H9 (cell line): ENCODE measurements around the gene DACT3. TPM values are rescaled to one million over a fixed set of nuclear protein-coding genes. Genes with fewer than 3 reads are reported as not detected.

ENCODE experiments used
- DNase-seq: peaks from one replicate; pipeline ENCODE4 v3.0.0-alpha.2; 2017
- H2AFZ ChIP-seq: one replicate; pipeline ENCODE4 v1.6.1; 2013; ENCODE audit warnings: mild to moderate bottlenecking, low read length, control low read depth, moderate library complexity
- H2AK5ac ChIP-seq: 2 replicates; pipeline ENCODE4 v1.6.1; 2013; ENCODE audit warnings: low read length, control low read depth, mixed read lengths; ENCODE audit not compliant: insufficient read length
- H2BK120ac ChIP-seq: one replicate; pipeline ENCODE4 v1.6.1; 2013; ENCODE audit warnings: low read depth, mild to moderate bottlenecking, low read length, control low read depth, inconsistent platforms; ENCODE audit not compliant: poor library complexity, severe bottlenecking
- H2BK12ac ChIP-seq: 2 replicates; pipeline ENCODE4 v1.6.1; 2013; ENCODE audit warnings: low read length, control low read depth, mixed read lengths, low read depth; ENCODE audit not compliant: insufficient read length
- H2BK15ac ChIP-seq: 2 replicates; pipeline ENCODE4 v1.6.1; 2013; ENCODE audit warnings: low read depth, low read length, control low read depth
- H2BK20ac ChIP-seq: one replicate; pipeline ENCODE4 v1.6.1; 2013; ENCODE audit warnings: low read depth, mild to moderate bottlenecking, low read length, control low read depth, inconsistent platforms; ENCODE audit not compliant: poor library complexity, severe bottlenecking
- H2BK5ac ChIP-seq: 2 replicates; pipeline ENCODE4 v1.6.1; 2013; ENCODE audit warnings: low read length, control low read depth, mixed read lengths; ENCODE audit not compliant: insufficient read length
- H3K14ac ChIP-seq: 2 replicates; pipeline ENCODE4 v1.6.1; 2013; ENCODE audit warnings: low read length, control low read depth; ENCODE audit not compliant: insufficient read depth
- H3K18ac ChIP-seq: 2 replicates; pipeline ENCODE4 v1.6.1; 2013; ENCODE audit warnings: low read depth, mild to moderate bottlenecking, mixed read lengths, low read length, control low read depth; ENCODE audit not compliant: insufficient read length
- H3K23ac ChIP-seq: 2 replicates; pipeline ENCODE4 v1.6.1; 2013; ENCODE audit warnings: low read length, control low read depth, mixed read lengths, low read depth; ENCODE audit not compliant: insufficient read length
- H3K23me2 ChIP-seq: 2 replicates; pipeline ENCODE4 v1.6.1; 2013; ENCODE audit warnings: low read depth, mild to moderate bottlenecking, mixed read lengths, low read length, control low read depth; ENCODE audit not compliant: insufficient read length, poor library complexity, severe bottlenecking
- H3K27ac ChIP-seq: 2 replicates; pipeline ENCODE4 v1.5.1; 2013; ENCODE audit warnings: low read length, control low read depth, mixed read lengths, low read depth; ENCODE audit not compliant: insufficient read length
- H3K27me3 ChIP-seq: 2 replicates; pipeline ENCODE4 v1.6.1; 2013; ENCODE audit warnings: low read length, control low read depth, inconsistent platforms; ENCODE audit not compliant: insufficient read depth
- H3K4ac ChIP-seq: 2 replicates; pipeline ENCODE4 v1.6.1; 2013; ENCODE audit warnings: low read depth, mild to moderate bottlenecking, control low read depth, inconsistent platforms, low read length, moderate library complexity
- H3K4me1 ChIP-seq: 2 replicates; pipeline ENCODE4 v1.6.1; 2013; ENCODE audit warnings: low read length, control low read depth, inconsistent platforms; ENCODE audit not compliant: insufficient read depth
- H3K4me2 ChIP-seq: 2 replicates; pipeline ENCODE4 v1.6.1; 2013; ENCODE audit warnings: low read length, control low read depth, mixed read lengths; ENCODE audit not compliant: insufficient read length, insufficient read depth
- H3K56ac ChIP-seq: 2 replicates; pipeline ENCODE4 v1.6.1; 2013; ENCODE audit warnings: low read depth, mild to moderate bottlenecking, mixed read lengths, low read length, control low read depth; ENCODE audit not compliant: insufficient read length
- H3K79me1 ChIP-seq: 2 replicates; pipeline ENCODE4 v1.6.1; 2013; ENCODE audit warnings: low read depth, mild to moderate bottlenecking, moderate library complexity, low read length, control low read depth, inconsistent platforms; ENCODE audit not compliant: insufficient read depth, poor library complexity, severe bottlenecking
- H3K79me2 ChIP-seq: 2 replicates; pipeline ENCODE4 v1.6.1; 2013; ENCODE audit warnings: low read length, control low read depth, inconsistent platforms; ENCODE audit not compliant: insufficient read depth
- H3K9ac ChIP-seq: 2 replicates; pipeline ENCODE4 v1.6.1; 2013; ENCODE audit warnings: low read length, control low read depth, mixed read lengths; ENCODE audit not compliant: insufficient read length; ENCODE audit errors: extremely low read depth
- H3K9me3 ChIP-seq: one replicate; pipeline ENCODE4 v1.6.1; 2013; ENCODE audit warnings: low read depth, low read length, inconsistent platforms; ENCODE audit not compliant: control insufficient read depth
- H3T11ph ChIP-seq: one replicate; pipeline ENCODE4 v1.6.1; 2013; ENCODE audit warnings: mild to moderate bottlenecking, low read length, control low read depth, inconsistent platforms
- H4K20me1 ChIP-seq: one replicate; pipeline ENCODE4 v1.6.1; 2013; ENCODE audit not compliant: control insufficient read depth, insufficient read length, insufficient read depth
- H4K5ac ChIP-seq: 2 replicates; pipeline ENCODE4 v1.6.1; 2013; ENCODE audit warnings: low read depth, mild to moderate bottlenecking, mixed read lengths, low read length, control low read depth; ENCODE audit not compliant: insufficient read length
- H4K8ac ChIP-seq: replicated peaks from 2 replicates; pipeline ENCODE4 v1.6.1; 2013; ENCODE audit warnings: low read length, control low read depth, mixed read lengths, low read depth; ENCODE audit not compliant: insufficient read length
- H4K91ac ChIP-seq: 2 replicates; pipeline ENCODE4 v1.6.1; 2013; ENCODE audit warnings: low read depth, mild to moderate bottlenecking, moderate library complexity, mixed read lengths, low read length, control low read depth; ENCODE audit not compliant: insufficient read length
- H3K27ac Mint-ChIP-seq, 3 experiments: 2 replicates in 2 of 3; 3 replicates in 1 of 3; pipeline ENCODE4 v1.8.0; 2020 to 2021; ENCODE audit warnings: mixed read lengths in 3 of 3, mild to moderate bottlenecking in 1 of 3, moderate library complexity in 1 of 3
- H3K27me3 Mint-ChIP-seq: 2 replicates; pipeline ENCODE4 v1.8.0; 2021; ENCODE audit warnings: low read depth, mild to moderate bottlenecking, moderate library complexity, mixed read lengths
- H3K36me3 Mint-ChIP-seq, 3 experiments: 2 replicates in 2 of 3; 3 replicates in 1 of 3; pipeline ENCODE4 v1.8.0; 2020 to 2021; ENCODE audit warnings: low read depth in 3 of 3, mixed read lengths in 3 of 3; ENCODE audit not compliant: insufficient read depth in 1 of 3
- H3K4me1 Mint-ChIP-seq, 2 experiments: 2 replicates each; pipeline ENCODE4 v1.8.0; 2020; ENCODE audit warnings: mixed read lengths in 2 of 2
- H3K4me3 Mint-ChIP-seq, 2 experiments: 2 replicates in 1 of 2; 3 replicates in 1 of 2; pipeline ENCODE4 v1.8.0; 2020 to 2021; ENCODE audit warnings: mild to moderate bottlenecking in 2 of 2, mixed read lengths in 2 of 2, moderate library complexity in 1 of 2
- H3K9me3 Mint-ChIP-seq, 2 experiments: 2 replicates in 1 of 2; 3 replicates in 1 of 2; pipeline ENCODE4 v1.8.0; 2020; ENCODE audit warnings: mild to moderate bottlenecking in 2 of 2, mixed read lengths in 2 of 2, moderate library complexity in 1 of 2
- whole genome bisulfite sequencing: extraction: QIAGEN DNeasy Blood & Tissue Kit; methylation state at CpG from one replicate; pipeline ENCODE4 v1.1.7; 2013; ENCODE audit warnings: missing lambda C conversion rate, low lambda C conversion rate, mixed read lengths; ENCODE audit not compliant: insufficient read length; ENCODE audit errors: extremely low coverage; 5-methylcytosine and 5-hydroxymethylcytosine counted together
- total RNA-seq: library from RNA; stranded (reverse); gene quantifications from 2 replicates; pipeline ENCODE4 v1.2.1, GENCODE V29; 2021
- TF ChIP-seq, protein P1 (sequence below): fragments of 200-600 bp; sonication (generic); conservative IDR thresholded peaks from 3 replicates; pipeline ENCODE4 v1.8.0; 2021; ENCODE audit warnings: antibody characterized with exemption, mild to moderate bottlenecking

Gene DACT3
- total RNA-seq, 1 experiment from 2014 or later, result 0.87 TPM

DNA sequence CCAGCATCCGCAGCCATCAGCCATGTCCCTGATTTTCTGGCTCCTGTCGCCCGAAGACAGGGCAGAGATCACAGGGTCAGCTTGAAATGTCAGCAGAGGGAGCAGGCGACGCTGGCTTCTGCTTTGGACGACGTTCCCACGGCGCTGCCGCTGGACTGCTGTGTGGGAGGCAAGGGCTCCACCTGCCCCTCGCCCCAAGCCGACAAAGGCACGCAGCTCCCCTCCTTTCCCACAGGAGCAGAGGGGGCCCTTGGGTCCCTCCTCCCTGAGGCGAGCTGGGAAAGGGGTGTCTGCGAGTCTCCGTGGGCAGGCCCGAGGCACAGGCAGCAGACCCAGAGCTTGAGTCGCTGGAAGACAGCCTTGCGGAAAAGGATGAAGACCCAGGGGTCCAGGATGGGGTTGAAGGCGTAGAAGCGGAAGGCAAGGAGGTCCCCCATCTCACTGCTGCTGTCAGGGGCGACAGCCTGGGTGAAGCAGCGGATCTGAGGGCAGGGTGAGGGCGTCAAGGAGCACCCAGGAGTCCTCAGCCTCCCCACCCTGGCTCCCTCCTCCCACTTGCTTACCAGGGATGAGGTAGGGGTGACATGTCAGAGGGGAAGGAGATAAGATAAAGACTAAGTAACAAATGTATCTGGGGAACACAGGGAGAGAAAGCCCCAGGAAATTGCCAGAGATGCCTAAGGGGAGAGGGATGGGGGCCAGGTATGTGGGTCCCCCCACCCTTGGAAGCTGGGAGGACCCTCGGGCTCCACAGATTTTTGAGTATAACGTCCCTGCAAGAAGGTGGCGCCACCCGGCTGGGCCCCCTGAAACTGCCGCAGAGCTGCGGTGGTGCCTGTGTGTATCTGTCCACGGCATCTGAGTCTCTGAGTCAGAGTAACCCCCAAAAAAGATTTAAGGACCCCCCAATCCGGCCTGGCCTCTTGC, 39.5 kb downstream of the DACT3 start:
- no peak overlapping the region for H3K27ac ChIP-seq
- H3K9me3 Mint-ChIP-seq, result no peaks in the 10 kb centered on the region; a peak in 1 of 5 replicates
- H4K8ac ChIP-seq, result no peak overlapping the region
- H3K23ac ChIP-seq, result no peak overlapping the region
- no peak for DNase-seq
- H2BK12ac ChIP-seq, result no peak overlapping the region
- peaks cover 9 to 27% of the 10 kb centered on the region in 2 experiments for H3K4me1 Mint-ChIP-seq
- no peak overlapping the region for H4K91ac ChIP-seq
- H3K9ac ChIP-seq, result no peak overlapping the region
- no peak overlapping the region for H2AFZ ChIP-seq
- no peak overlapping the region for H4K5ac ChIP-seq
- no peak overlapping the region for H3K4me2 ChIP-seq
- no peaks in the 10 kb centered on the region for H4K20me1 ChIP-seq
- no peak overlapping the region for H3K4me3 Mint-ChIP-seq
- H3K56ac ChIP-seq, result no peak overlapping the region
- H3K9me3 ChIP-seq, result no peaks in the 10 kb centered on the region
- H3K18ac ChIP-seq, result no peak overlapping the region
- WGBS, result no CpG with 5 or more reads among the region's 32 CpGs
- H3K23me2 ChIP-seq, result no peaks in the 10 kb centered on the region
- no peaks in the 10 kb centered on the region for H3K79me2 ChIP-seq
- H2BK120ac ChIP-seq, result no peak overlapping the region
- no peaks in the 10 kb centered on the region for H3K79me1 ChIP-seq
- no peak overlapping the region for H2BK20ac ChIP-seq
- peaks cover 12% of the 10 kb centered on the region for H3K27me3 Mint-ChIP-seq
- TF ChIP-seq, protein P1, sequence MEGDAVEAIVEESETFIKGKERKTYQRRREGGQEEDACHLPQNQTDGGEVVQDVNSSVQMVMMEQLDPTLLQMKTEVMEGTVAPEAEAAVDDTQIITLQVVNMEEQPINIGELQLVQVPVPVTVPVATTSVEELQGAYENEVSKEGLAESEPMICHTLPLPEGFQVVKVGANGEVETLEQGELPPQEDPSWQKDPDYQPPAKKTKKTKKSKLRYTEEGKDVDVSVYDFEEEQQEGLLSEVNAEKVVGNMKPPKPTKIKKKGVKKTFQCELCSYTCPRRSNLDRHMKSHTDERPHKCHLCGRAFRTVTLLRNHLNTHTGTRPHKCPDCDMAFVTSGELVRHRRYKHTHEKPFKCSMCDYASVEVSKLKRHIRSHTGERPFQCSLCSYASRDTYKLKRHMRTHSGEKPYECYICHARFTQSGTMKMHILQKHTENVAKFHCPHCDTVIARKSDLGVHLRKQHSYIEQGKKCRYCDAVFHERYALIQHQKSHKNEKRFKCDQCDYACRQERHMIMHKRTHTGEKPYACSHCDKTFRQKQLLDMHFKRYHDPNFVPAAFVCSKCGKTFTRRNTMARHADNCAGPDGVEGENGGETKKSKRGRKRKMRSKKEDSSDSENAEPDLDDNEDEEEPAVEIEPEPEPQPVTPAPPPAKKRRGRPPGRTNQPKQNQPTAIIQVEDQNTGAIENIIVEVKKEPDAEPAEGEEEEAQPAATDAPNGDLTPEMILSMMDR, result peak; percentile 57
- H3K4me1 ChIP-seq, result no peaks in the 10 kb centered on the region; the same call in 1 of the 2 replicates
- peak overlapping the region; percentile 43; the same call in 1 of the 2 replicates for H3K14ac ChIP-seq
- no peaks in the 10 kb centered on the region for H3K36me3 Mint-ChIP-seq
- no peak overlapping the region for H3K27ac Mint-ChIP-seq
- no peak overlapping the region for H3T11ph ChIP-seq
- no peaks in the 10 kb centered on the region for H3K27me3 ChIP-seq
- H2BK15ac ChIP-seq, result no peak overlapping the region
- no peak overlapping the region for H3K4ac ChIP-seq
- H2BK5ac ChIP-seq, result no peak overlapping the region
- H2AK5ac ChIP-seq, result no peak overlapping the region
